H1 (cell line): ENCODE measurements around the gene PTPRJ. TPM values are rescaled to one million over a fixed set of nuclear protein-coding genes. Genes with fewer than 3 reads are reported as not detected.

Experiments used
- CEBPB ChIP-seq: IDR thresholded peaks from 2 replicates; pipeline ENCODE4 v1.6.1; 2012; ENCODE audit warnings: low read depth, low read length
- HDAC6 ChIP-seq: IDR thresholded peaks from one replicate; pipeline ENCODE4 v1.7.1; 2012; ENCODE audit warnings: low read depth, mild to moderate bottlenecking, inconsistent platforms, low read length, moderate library complexity
- JUND ChIP-seq: IDR thresholded peaks from 2 replicates; pipeline ENCODE4 v1.6.1; 2011; ENCODE audit warnings: mild to moderate bottlenecking, improper control_type of control experiment, low read length
- SP2 ChIP-seq: IDR thresholded peaks from 2 replicates; pipeline ENCODE4 v1.6.1; 2012; ENCODE audit warnings: mild to moderate bottlenecking, low read length, inconsistent platforms
- polyA plus RNA-seq, 7 experiments: library from polyadenylated mRNA; depleted of rRNA in 3 of 7; stranded (reverse) in 5 of 7; unstranded in 2 of 7; fragments of >200 nt in 5 of 7; fragments of 200-250 nt in 2 of 7; gene quantifications; 1 replicate in 5 of 7; 2 replicates in 1 of 7; 4 replicates in 1 of 7; pipeline versions ENCODE4 v1.2.1 to v1.2.3, GENCODE V29; 2011 to 2013; ENCODE audit warnings: missing spikeins in 2 of 7, mixed read lengths in 2 of 7
- total RNA-seq: library from RNA; stranded (reverse); fragmentation: NEBNext Ultra II Directional; extraction: Animal tissue kit (Norgen Biotek cat#: 25700); gene quantifications from 2 replicates; pipeline ENCODE4 v1.2.1, GENCODE V29; 2021

The PTPRJ gene
- total and polyA plus RNA-seq, 2 of the 8 experiments (the other 6 are each of a cell fraction or from before 2014, with no cell fraction given) = 4.4 to 22.6 TPM

- TF ChIP-seq CEBPB (no peak), HDAC6 (no peak), JUND (no peak), SP2 (no peak)
Observed at GRCh38 chr11:48011798-48012391, 31.5 kb downstream of the PTPRJ start (continued).
